ENCODE data around the gene SGTA.

SGTA gene

GRCh38 chr19:2788237-2788636 is 5.2 kb upstream of the SGTA start:
- H4K20me1 ChIP-seq (ENCODE audit: low read depth, low read length) = no peaks in the 10 kb centered on the region
- no peak overlapping the region for H3K9ac ChIP-seq (ENCODE audit: low read length)
- H3K79me2 ChIP-seq (ENCODE audit: insufficient read depth, low read length) = peaks cover 50% of the 10 kb centered on the region
- TF ChIP-seq, protein P1, sequence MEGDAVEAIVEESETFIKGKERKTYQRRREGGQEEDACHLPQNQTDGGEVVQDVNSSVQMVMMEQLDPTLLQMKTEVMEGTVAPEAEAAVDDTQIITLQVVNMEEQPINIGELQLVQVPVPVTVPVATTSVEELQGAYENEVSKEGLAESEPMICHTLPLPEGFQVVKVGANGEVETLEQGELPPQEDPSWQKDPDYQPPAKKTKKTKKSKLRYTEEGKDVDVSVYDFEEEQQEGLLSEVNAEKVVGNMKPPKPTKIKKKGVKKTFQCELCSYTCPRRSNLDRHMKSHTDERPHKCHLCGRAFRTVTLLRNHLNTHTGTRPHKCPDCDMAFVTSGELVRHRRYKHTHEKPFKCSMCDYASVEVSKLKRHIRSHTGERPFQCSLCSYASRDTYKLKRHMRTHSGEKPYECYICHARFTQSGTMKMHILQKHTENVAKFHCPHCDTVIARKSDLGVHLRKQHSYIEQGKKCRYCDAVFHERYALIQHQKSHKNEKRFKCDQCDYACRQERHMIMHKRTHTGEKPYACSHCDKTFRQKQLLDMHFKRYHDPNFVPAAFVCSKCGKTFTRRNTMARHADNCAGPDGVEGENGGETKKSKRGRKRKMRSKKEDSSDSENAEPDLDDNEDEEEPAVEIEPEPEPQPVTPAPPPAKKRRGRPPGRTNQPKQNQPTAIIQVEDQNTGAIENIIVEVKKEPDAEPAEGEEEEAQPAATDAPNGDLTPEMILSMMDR (IDR thresholded peaks at IDR 0.05; ENCODE audit: insufficient read depth, low read length, poor library complexity, severe bottlenecking) = no peak
- no peak for TF ChIP-seq EZH2phosphoT487 (conservative IDR thresholded peaks at IDR 0.05; ENCODE audit: low read length)
- H3K9me3 ChIP-seq (ENCODE audit: insufficient read depth, low read length) = no peaks in the 10 kb centered on the region
- no peak overlapping the region for H2AFZ ChIP-seq (ENCODE audit: low read depth, low read length, severe bottlenecking)
- no peaks in the 10 kb centered on the region for H3K36me3 ChIP-seq (ENCODE audit: low read length)
- peaks cover 13% of the 10 kb centered on the region for H3F3A ChIP-seq (ENCODE audit: insufficient read depth)
- no peaks in the 10 kb centered on the region for H3K9me2 ChIP-seq (replicated peaks; ENCODE audit: insufficient read depth, low read length)
- H3K27me3 ChIP-seq (ENCODE audit: low read length) = no peaks in the 10 kb centered on the region
- no peak overlapping the region for H3K27ac ChIP-seq (ENCODE audit: low read depth, low read length)
- H3K4me2 ChIP-seq (ENCODE audit: low read depth, low read length, poor library complexity, severe bottlenecking) = no peak overlapping the region
- H3K4me3 ChIP-seq (ENCODE audit: insufficient read depth, low read length, poor library complexity, severe bottlenecking) = no peak overlapping the region

- no peaks in the 10 kb centered on the region for H3K36me3 ChIP-seq (ENCODE audit: low read length)
Measured at GRCh38 chr19:2787115-2787514, 4.0 kb upstream of the SGTA start.

DNA sequence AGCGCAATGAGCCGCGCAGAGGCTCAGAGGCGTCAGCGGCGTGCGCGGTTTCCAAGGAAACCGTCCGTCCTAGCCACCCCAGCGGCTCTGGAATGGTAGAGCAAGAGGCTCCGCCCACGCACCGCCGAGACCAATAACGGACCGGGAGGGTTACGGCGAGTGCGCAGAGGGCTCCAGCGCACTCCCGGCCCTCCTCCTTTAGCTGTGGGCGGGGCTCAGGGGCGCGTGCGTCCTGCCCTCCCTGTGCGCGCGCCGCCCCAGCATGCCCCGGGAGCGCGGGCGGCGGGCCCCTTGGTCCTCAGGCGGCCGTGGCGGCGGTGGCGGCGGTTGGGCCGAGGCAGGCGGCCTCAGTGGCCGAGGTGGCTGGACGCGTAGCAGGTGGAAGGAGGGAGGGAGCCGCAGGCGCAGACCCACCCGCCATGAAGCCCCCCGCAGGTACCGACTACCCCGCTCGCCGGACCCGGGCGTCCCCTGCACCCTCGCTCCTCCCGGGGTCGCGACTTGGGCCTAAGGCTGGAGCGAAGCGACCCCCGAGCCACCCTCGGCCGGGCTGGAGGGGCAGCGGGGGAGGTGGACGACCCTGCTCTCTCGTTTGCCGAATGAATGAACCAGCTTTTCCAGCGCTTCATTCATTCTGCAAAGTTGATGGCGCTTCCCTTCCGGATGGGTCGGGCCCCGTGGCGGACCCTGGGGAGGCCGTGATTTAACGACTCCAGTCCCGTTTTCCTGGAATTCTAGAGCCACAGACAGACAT is 2.3 kb upstream of the SGTA start, which contains the start of gene THOP1:
THOP1 (plus strand) TSS at position 260 of the 754 bp plus-strand sequence; CDS start at position 420, 160 bp downstream.
- H4K20me1 ChIP-seq (ENCODE audit: low read depth, low read length) = no peaks in the 10 kb centered on the region; the same call in 1 of the 2 replicates
- H3K9ac ChIP-seq (ENCODE audit: low read length) = peak within 1 kb of the TSS; percentile 97
- peaks cover 13% of the 10 kb centered on the region for H3F3A ChIP-seq (ENCODE audit: insufficient read depth)
- TF ChIP-seq, protein P1 (IDR thresholded peaks at IDR 0.05; ENCODE audit: insufficient read depth, low read length, poor library complexity, severe bottlenecking) = no peak
- TF ChIP-seq EZH2phosphoT487 (conservative IDR thresholded peaks at IDR 0.05; ENCODE audit: low read length) = no peak
- no peaks in the 10 kb centered on the region for H3K9me3 ChIP-seq (ENCODE audit: insufficient read depth, low read length)
- peak within 1 kb of the TSS; percentile 98 for H3K4me3 ChIP-seq (ENCODE audit: insufficient read depth, low read length, poor library complexity, severe bottlenecking)
- no peaks in the 10 kb centered on the region for H3K36me3 ChIP-seq (ENCODE audit: low read length)
- H3K79me2 ChIP-seq (ENCODE audit: insufficient read depth, low read length) = peaks cover 75% of the 10 kb centered on the region
- H3K9me2 ChIP-seq (replicated peaks; ENCODE audit: insufficient read depth, low read length) = no peaks in the 10 kb centered on the region
- H3K4me2 ChIP-seq (ENCODE audit: low read depth, low read length, poor library complexity, severe bottlenecking) = peak within 1 kb of the TSS; percentile 94
- H3K27me3 ChIP-seq (ENCODE audit: low read length) = no peaks in the 10 kb centered on the region
- H2AFZ ChIP-seq (ENCODE audit: low read depth, low read length, severe bottlenecking) = peak within 1 kb of the TSS; percentile 75
- peak within 1 kb of the TSS; percentile 62 for H3K27ac ChIP-seq (ENCODE audit: low read depth, low read length)

More at GRCh38 chr19:2787115-2787514, 4.0 kb upstream of the SGTA start:
- no peaks in the 10 kb centered on the region for H3K9me2 ChIP-seq (replicated peaks; ENCODE audit: insufficient read depth, low read length)
- H3K4me3 ChIP-seq (ENCODE audit: insufficient read depth, low read length, poor library complexity, severe bottlenecking) = no peak overlapping the region
- H3K27me3 ChIP-seq (ENCODE audit: low read length) = no peaks in the 10 kb centered on the region
- H3K9ac ChIP-seq (ENCODE audit: low read length) = peak overlapping the region; percentile 11; the same call in 1 of the 2 replicates
- peaks cover 13% of the 10 kb centered on the region for H3F3A ChIP-seq (ENCODE audit: insufficient read depth)
- no peaks in the 10 kb centered on the region for H3K9me3 ChIP-seq (ENCODE audit: insufficient read depth, low read length)
- H3K79me2 ChIP-seq (ENCODE audit: insufficient read depth, low read length) = peaks cover 60% of the 10 kb centered on the region
- H4K20me1 ChIP-seq (ENCODE audit: low read depth, low read length) = no peaks in the 10 kb centered on the region; the same call in 1 of the 2 replicates
- no peak overlapping the region for H3K27ac ChIP-seq (ENCODE audit: low read depth, low read length)
- peak overlapping the region; percentile 21 for H3K4me2 ChIP-seq (ENCODE audit: low read depth, low read length, poor library complexity, severe bottlenecking)
- no peak overlapping the region for H2AFZ ChIP-seq (ENCODE audit: low read depth, low read length, severe bottlenecking)
- TF ChIP-seq, protein P1 (IDR thresholded peaks at IDR 0.05; ENCODE audit: insufficient read depth, low read length, poor library complexity, severe bottlenecking) = no peak
- no peak for TF ChIP-seq EZH2phosphoT487 (conservative IDR thresholded peaks at IDR 0.05; ENCODE audit: low read length)

All from SU-DHL-6 (cell line).